BJ (cell line): ENCODE results near the gene SHBG. TPM values are rescaled to one million over a fixed set of nuclear protein-coding genes. Genes with fewer than 3 reads are reported as not detected.

ENCODE experiments used
- CTCF ChIA-PET: fragments of 350-600 bp; formaldehyde crosslinking; extraction: SDS; loops from one replicate; lab custom pipeline; 2021; ENCODE audit warnings: antibody characterized with exemption, inconsistent platforms; lab: Yijun Ruan, JAX
- POLR2A ChIA-PET: fragments of 300-600 bp; sonication (Branson Sonifier 250); formaldehyde crosslinking; extraction: SDS; loops from one replicate; lab custom pipeline; 2021; ENCODE audit warnings: antibody characterized with exemption; lab: Charles Lee
- DNase-seq: peaks from one replicate; pipeline ENCODE4 v3.0.0-alpha.2; 2011; ENCODE audit warnings: low read depth
- H3K27me3 ChIP-seq: 2 replicates; pipeline ENCODE4 v1.6.0; 2011; ENCODE audit warnings: low read length; ENCODE audit not compliant: control insufficient read depth, insufficient read depth
- H3K36me3 ChIP-seq: 2 replicates; pipeline ENCODE4 v1.5.1; 2011; ENCODE audit warnings: low read length; ENCODE audit not compliant: control insufficient read depth, insufficient read depth
- H3K4me3 ChIP-seq: 2 replicates; pipeline ENCODE4 v1.5.1; 2011; ENCODE audit warnings: low read depth, mild to moderate bottlenecking, control low read depth, low read length
- CTCF ChIP-seq: IDR thresholded peaks from 2 replicates; pipeline ENCODE4 v1.5.1; 2011; ENCODE audit warnings: low read depth, mild to moderate bottlenecking, control low read depth, inconsistent platforms, low read length, moderate library complexity; ENCODE audit not compliant: insufficient read depth
- polyA plus RNA-seq: library from polyadenylated mRNA; depleted of rRNA; stranded (reverse); fragments of >200 nt; gene quantifications from 2 replicates; pipeline ENCODE4 v1.2.3, GENCODE V29; 2011

The SHBG gene
- polyA plus RNA-seq, 1 experiment: 1.2 TPM

- CTCF ChIA-PET: interaction anchor here (0.7 to 3.1 kb wide), 9 partner anchors 9 to 190 kb away, joined by 3 to 28 read pairs (median 3); partner anchors contain the start of genes FXR2, SENP3, SOX15 and TP53
- Histone ChIP-seq H3K36me3 (no peaks in the 10 kb centered on the region), H3K4me3 (peak within 1 kb of the TSS; percentile 57), H3K27me3 (no peaks in the 10 kb centered on the region)
- POLR2A ChIA-PET: interaction anchor here (0.5 kb wide), 1 partner anchor 11 kb away, joined by 3 read pairs; no protein-coding TSS in a partner anchor
- TF ChIP-seq CTCF: no peak
- peak; percentile 60 for DNase-seq
Measured at GRCh38 chr17:7627250-7628121, 2.4 kb upstream of the SHBG start, which contains the start of gene SAT2. Gene SAT2 (minus strand): TSS chr17:7627821. CDS start chr17:7627635, 186 bp downstream.

GRCh38 chr17:7631398-7632380 lies 1.8 kb downstream of the SHBG start:
- POLR2A ChIA-PET: no interaction called here
- TF ChIP-seq CTCF: no peak
- H3K4me3 ChIP-seq: no peak overlapping the region
- no peaks in the 10 kb centered on the region for H3K36me3 ChIP-seq
- DNase-seq: no peak
- H3K27me3 ChIP-seq: no peaks in the 10 kb centered on the region
- CTCF ChIA-PET: interaction anchor here (0.5 to 7.9 kb wide), 19 partner anchors 10 to 117 kb away, joined by 3 to 91 read pairs (median 4); partner anchors contain the start of genes ATP1B2, DNAH2, FXR2 and SOX15

- H3K4me3 ChIP-seq: no peak overlapping the region
- TF ChIP-seq CTCF: peak; percentile 67
- ChIA-PET CTCF (interaction anchor here (0.6 to 7.9 kb wide), 25 partner anchors 9 to 118 kb away, joined by 3 to 91 read pairs (median 4); partner anchors contain the start of genes ATP1B2, DNAH2, FXR2 and SOX15), POLR2A (no interaction called here)
- no peak for DNase-seq
- H3K36me3 ChIP-seq: no peaks in the 10 kb centered on the region
- H3K27me3 ChIP-seq: no peaks in the 10 kb centered on the region
Measured at GRCh38 chr17:7632492-7632894, 2.6 kb downstream of the SHBG start.

GRCh38 chr17:7633093-7633492 lies 3.2 kb downstream of the SHBG start:
- no peaks in the 10 kb centered on the region for H3K27me3 ChIP-seq
- TF ChIP-seq CTCF: no peak
- no peak overlapping the region for H3K4me3 ChIP-seq
- H3K36me3 ChIP-seq: no peaks in the 10 kb centered on the region
- ChIA-PET POLR2A (no interaction called here), CTCF (interaction anchor here (0.6 to 7.9 kb wide), 25 partner anchors 9 to 118 kb away, joined by 3 to 91 read pairs (median 4); partner anchors contain the start of genes ATP1B2, DNAH2, FXR2 and SOX15)
- DNase-seq: no peak
